ENCODE results near the gene PNPLA7. TPM values are rescaled to one million over a fixed set of nuclear protein-coding genes. Genes with fewer than 3 reads are reported as not detected.

PNPLA7 gene
- total RNA-seq, 1 experiment from 2014 or later = 1.3 TPM

- TF ChIP-seq USF2 (CRISPR knock-in tag; IDR thresholded peaks at IDR 0.05) (0 out of 2 replicates have a peak, but pooled peaks have one; percentile 18), SMAD3 (CRISPR knock-in tag; IDR thresholded peaks at IDR 0.05; ENCODE audit: borderline replicate concordance) (no peak), GRHL2 (CRISPR knock-in tag; IDR thresholded peaks at IDR 0.05; ENCODE audit: insufficient replicate concordance, severe bottlenecking) (no peak), NR1H2 (CRISPR knock-in tag; IDR thresholded peaks at IDR 0.05) (no peak), STAT6 (CRISPR knock-in tag; conservative IDR thresholded peaks at IDR 0.05; ENCODE audit: low read depth) (no peak), NR2C2 (CRISPR knock-in tag; IDR thresholded peaks at IDR 0.05) (no peak), CBFB (CRISPR knock-in tag; IDR thresholded peaks at IDR 0.05; ENCODE audit: low read depth) (no peak), ZBTB21 (CRISPR knock-in tag; IDR thresholded peaks at IDR 0.05; ENCODE audit: borderline replicate concordance) (no peak), ZNF232 (CRISPR knock-in tag; IDR thresholded peaks at IDR 0.05) (no peak), GABPB1 (CRISPR knock-in tag; IDR thresholded peaks at IDR 0.05) (no peak), ZNF416 (CRISPR knock-in tag; IDR thresholded peaks at IDR 0.05) (no peak), NFYB (CRISPR knock-in tag; conservative IDR thresholded peaks at IDR 0.05; ENCODE audit: low read depth) (no peak), ZNF396 (CRISPR knock-in tag; IDR thresholded peaks at IDR 0.05; ENCODE audit: borderline replicate concordance) (no peak), HMGXB4 (CRISPR knock-in tag; IDR thresholded peaks at IDR 0.05) (no peak), ATF6 (CRISPR knock-in tag; IDR thresholded peaks at IDR 0.05) (no peak), TP53 (CRISPR knock-in tag; IDR thresholded peaks at IDR 0.05) (no peak), ZNF532 (CRISPR knock-in tag; IDR thresholded peaks at IDR 0.05; ENCODE audit: borderline replicate concordance) (no peak), ZNF219 (CRISPR knock-in tag; IDR thresholded peaks at IDR 0.05; ENCODE audit: borderline replicate concordance) (no peak), CREB1 (CRISPR knock-in tag; IDR thresholded peaks at IDR 0.05) (no peak), TEAD4 (CRISPR knock-in tag; IDR thresholded peaks at IDR 0.05) (no peak), ZNF423 (CRISPR knock-in tag; IDR thresholded peaks at IDR 0.05) (0 out of 2 replicates have a peak, but pooled peaks have one; percentile 21), ZNF138 (CRISPR knock-in tag; conservative IDR thresholded peaks at IDR 0.05) (no peak), NFATC4 (CRISPR knock-in tag; IDR thresholded peaks at IDR 0.05) (no peak), FOXP1 (CRISPR knock-in tag; IDR thresholded peaks at IDR 0.05; ENCODE audit: borderline replicate concordance) (peak; percentile 12; the same call in 1 of the 2 replicates)
Observed at GRCh38 chr9:137423514-137424291, 126.5 kb downstream of the PNPLA7 start (continued).
